A673 (cell line): ENCODE data around the gene NUP50. TPM values are rescaled to one million over a fixed set of nuclear protein-coding genes. Genes with fewer than 3 reads are reported as not detected.

Experiments
- BruUV-seq: library from RNA; stranded (reverse); fragments of 400-500 nt; replicated peaks from 2 replicates; lab custom pipeline; 2021; lab: Mats Ljungman, UMichigan
- CTCF ChIA-PET: fragments of 300-600 bp; sonication (Branson Sonifier 250); formaldehyde crosslinking; loops from one replicate; lab custom pipeline; 2022; ENCODE audit warnings: antibody characterized with exemption; lab: Charles Lee
- POLR2A ChIA-PET: fragments of 300-600 bp; sonication (Branson Sonifier 250); formaldehyde crosslinking; loops from one replicate; lab custom pipeline; 2022; ENCODE audit warnings: antibody characterized with exemption; ENCODE audit not compliant: low non-redundant PET; lab: Charles Lee
- DNase-seq: peaks from one replicate; pipeline ENCODE4 v3.0.0-alpha.2; 2015; ENCODE audit warnings: low spot score
- H3K27ac ChIP-seq: fragments of 200-600 bp; sonication (generic); 2 replicates; pipeline ENCODE4 v1.5.1; 2016; ENCODE audit warnings: mixed run types, low read depth, mild to moderate bottlenecking, mixed read lengths, antibody characterized with exemption, low read length; ENCODE audit not compliant: poor library complexity, severe bottlenecking
- H3K27me3 ChIP-seq: fragments of 200-600 bp; sonication (generic); replicated peaks from 2 replicates; pipeline ENCODE4 v1.6.1; 2017; ENCODE audit warnings: mixed run types, low read depth, mild to moderate bottlenecking, mixed read lengths, antibody characterized with exemption, low read length; ENCODE audit not compliant: insufficient read depth, poor library complexity
- H3K36me3 ChIP-seq: fragments of 200-600 bp; sonication (generic); 2 replicates; pipeline ENCODE4 v1.6.1; 2016; ENCODE audit warnings: mixed run types, mild to moderate bottlenecking, mixed read lengths, antibody characterized with exemption, low read length; ENCODE audit not compliant: insufficient read depth, poor library complexity, severe bottlenecking
- H3K4me1 ChIP-seq: fragments of 200-600 bp; sonication (generic); 2 replicates; pipeline ENCODE4 v1.6.1; 2017; ENCODE audit warnings: mixed run types, mild to moderate bottlenecking, mixed read lengths, antibody characterized with exemption, low read length; ENCODE audit not compliant: insufficient read depth, poor library complexity, severe bottlenecking
- H3K4me3 ChIP-seq: fragments of 200-600 bp; sonication (generic); 2 replicates; pipeline ENCODE4 v1.5.1; 2016; ENCODE audit warnings: low read depth, mixed run types, mild to moderate bottlenecking, mixed read lengths, low read length; ENCODE audit not compliant: poor library complexity, severe bottlenecking
- H3K9me3 ChIP-seq: fragments of 200-600 bp; sonication (generic); 2 replicates; pipeline ENCODE4 v1.6.1; 2016; ENCODE audit warnings: mixed run types, low read depth, mild to moderate bottlenecking, mixed read lengths, antibody characterized with exemption, low read length; ENCODE audit not compliant: poor library complexity, severe bottlenecking
- CTCF ChIP-seq: fragments of 300-800, 200-600 bp; sonication (generic); conservative IDR thresholded peaks from 2 replicates; pipeline ENCODE4 v1.5.1; 2017; ENCODE audit warnings: low read depth, mild to moderate bottlenecking, antibody characterized with exemption, low read length, moderate library complexity, mixed read lengths
- EZH2 ChIP-seq: fragments of 200-600 bp; sonication (generic); IDR thresholded peaks from 2 replicates; pipeline ENCODE4 v1.6.1; 2017; ENCODE audit warnings: borderline replicate concordance, low read depth, mild to moderate bottlenecking, mixed read lengths, antibody characterized with exemption, low read length; ENCODE audit not compliant: poor library complexity, severe bottlenecking
- intact Hi-C: fragments of 100-400 bp; cut with micrococcal nuclease; formaldehyde crosslinking; loops from one replicate; pipeline ENCODE4 v1.10.0; 2022; ENCODE audit not compliant: unreplicated experiment
- total RNA-seq: library from RNA; stranded (reverse); gene quantifications from 2 replicates; pipeline ENCODE4 v1.2.3, GENCODE V29; 2021

The NUP50 gene
- total RNA-seq, 1 experiment from 2014 or later = 124 TPM

- no peak overlapping the region for H3K27ac ChIP-seq
- no TSS peak for BruUV-seq
- H3K36me3 ChIP-seq = no peaks in the 10 kb centered on the region
- H3K4me3 ChIP-seq = no peak overlapping the region
- no peaks in the 10 kb centered on the region for H3K4me1 ChIP-seq
- CTCF ChIA-PET = no interaction called here
- intact Hi-C loops = no loop called here
- H3K9me3 ChIP-seq = no peaks in the 10 kb centered on the region
- POLR2A ChIA-PET = no interaction called here
- no peaks in the 10 kb centered on the region for H3K27me3 ChIP-seq
- TF ChIP-seq EZH2 (no peak), CTCF (no peak)
- DNase-seq = no peak
Measured at GRCh38 chr22:45127866-45128265, 35.9 kb upstream of the NUP50 start.

- H3K27ac ChIP-seq = no peak overlapping the region
- CTCF ChIA-PET = no interaction called here
- BruUV-seq = no TSS peak
Measured at GRCh38 chr22:45129703-45130524, 33.8 kb upstream of the NUP50 start.

GRCh38 chr22:45130891-45131290 is 32.8 kb upstream of the NUP50 start:
- no peak for DNase-seq
- peaks cover 11% of the 10 kb centered on the region for H3K9me3 ChIP-seq
- BruUV-seq = no TSS peak
- no peak overlapping the region for H3K4me3 ChIP-seq
- TF ChIP-seq EZH2 = no peak
- intact Hi-C loops = no loop called here
- H3K36me3 ChIP-seq = peaks cover 9% of the 10 kb centered on the region
- CTCF ChIA-PET = no interaction called here
- H3K27me3 ChIP-seq = no peaks in the 10 kb centered on the region
- H3K4me1 ChIP-seq = no peaks in the 10 kb centered on the region
- no peak overlapping the region for H3K27ac ChIP-seq
- POLR2A ChIA-PET = no interaction called here

More at GRCh38 chr22:45129703-45130524, 33.8 kb upstream of the NUP50 start:
- H3K9me3 ChIP-seq = peaks cover 10% of the 10 kb centered on the region
- no peak overlapping the region for H3K4me3 ChIP-seq
- peaks cover 9% of the 10 kb centered on the region for H3K36me3 ChIP-seq
- intact Hi-C loops = no loop called here
- no peak for DNase-seq
- POLR2A ChIA-PET = interaction anchor here (0.6 kb wide), 1 partner anchor 27 kb away, joined by 3 read pairs; no protein-coding TSS in a partner anchor
- no peaks in the 10 kb centered on the region for H3K4me1 ChIP-seq
- H3K27me3 ChIP-seq = no peaks in the 10 kb centered on the region
- TF ChIP-seq EZH2 = no peak
- TF ChIP-seq CTCF = no peak
